K562 (cell line): Measurements from ENCODE around the gene ZNF362. TPM values are rescaled to one million over a fixed set of nuclear protein-coding genes. Genes with fewer than 3 reads are reported as not detected.
A peak's percentile ranks its signal among the peaks of the same experiment; 100 is the strongest.

Experiments used
- CHD1 ChIP-seq: fragments of 200-600 bp; sonication (generic); IDR thresholded peaks from one replicate; pipeline ENCODE4 v1.6.1; 2012; ENCODE audit warnings: mild to moderate bottlenecking, moderate library complexity, low read length, inconsistent platforms
- KLF13 ChIP-seq: fragments of 450-650 bp; IDR thresholded peaks from 2 replicates; pipeline ENCODE4 v1.6.1; 2016; ENCODE audit warnings: missing genetic modification characterization, low read depth, mild to moderate bottlenecking, missing compliant biosample characterization, moderate library complexity, borderline replicate concordance
- MBD1 ChIP-seq: fragments of 250-450 bp; sonication (Bioruptor Pico); IDR thresholded peaks from 2 replicates; pipeline ENCODE4 v1.8.0; 2022; ENCODE audit warnings: inconsistent platforms
- MXI1 ChIP-seq: IDR thresholded peaks from 2 replicates; pipeline ENCODE4 v1.6.1; 2011; ENCODE audit warnings: low read depth, mild to moderate bottlenecking, improper control_type of control experiment, low read length
- MYBL2 ChIP-seq, 2 experiments: fragments of 450-650 bp in 1 of 2; sonication (generic) in 1 of 2; formaldehyde crosslinking in 1 of 2; IDR thresholded peaks; 2 replicates each; pipeline versions ENCODE4 v1.6.1 to v1.8.1; 2017 to 2022; ENCODE audit warnings: borderline replicate concordance in 1 of 2, inconsistent platforms in 1 of 2, low read depth in 1 of 2, mild to moderate bottlenecking in 1 of 2, missing genetic modification reagents in 1 of 2, moderate library complexity in 1 of 2
- PCBP1 ChIP-seq: fragments of 200-400 bp; formaldehyde crosslinking; IDR thresholded peaks from 2 replicates; pipeline ENCODE4 v1.6.1; 2018; ENCODE audit warnings: mild to moderate bottlenecking, low read depth, low read length; ENCODE audit not compliant: poor library complexity, severe bottlenecking
- PML ChIP-seq: IDR thresholded peaks from 2 replicates; pipeline ENCODE4 v1.6.1; 2012; ENCODE audit warnings: low read length, inconsistent platforms
- POLR2H ChIP-seq: IDR thresholded peaks from 2 replicates; pipeline ENCODE4 v1.6.1; 2016; ENCODE audit warnings: missing genetic modification characterization, low read depth, mild to moderate bottlenecking, control low read depth, missing compliant biosample characterization, moderate library complexity
- POLR3G ChIP-seq: IDR thresholded peaks from 2 replicates; pipeline ENCODE4 v1.6.1; 2011; ENCODE audit not compliant: insufficient read length, insufficient replicate concordance; ENCODE audit errors: extremely low read depth
- RAD51 ChIP-seq: fragments of 450-650 bp; IDR thresholded peaks from 2 replicates; pipeline ENCODE4 v1.7.1; 2016; ENCODE audit warnings: low read depth, mild to moderate bottlenecking, borderline replicate concordance
- SMARCB1 ChIP-seq: IDR thresholded peaks from 2 replicates; pipeline ENCODE4 v1.6.1; 2011; ENCODE audit warnings: improper control_type of control experiment, low read depth; ENCODE audit not compliant: insufficient read length
- TFAP4 ChIP-seq: sonication (generic); formaldehyde crosslinking; IDR thresholded peaks from 2 replicates; pipeline ENCODE4 v1.8.0; 2022; ENCODE audit warnings: missing genetic modification reagents, mild to moderate bottlenecking, moderate library complexity, borderline replicate concordance
- TRIM24 ChIP-seq, 2 experiments: fragments of 450-650 bp; IDR thresholded peaks; 2 replicates each; pipeline ENCODE4 v1.6.1; 2016
- ZNF124 ChIP-seq: sonication (generic); formaldehyde crosslinking; IDR thresholded peaks from 2 replicates; pipeline ENCODE4 v1.8.1; 2022; ENCODE audit warnings: missing genetic modification reagents
- ZNF274 ChIP-seq: IDR thresholded peaks from 2 replicates; pipeline ENCODE4 v1.6.1; 2011; ENCODE audit warnings: low read depth, mild to moderate bottlenecking, low read length, moderate library complexity, borderline replicate concordance
- ZNF41 ChIP-seq: fragments of 250-450 bp; sonication (Bioruptor Pico); conservative IDR thresholded peaks from 2 replicates; pipeline ENCODE4 v1.4.0; 2020; ENCODE audit warnings: mild to moderate bottlenecking
- polyA plus RNA-seq, 8 experiments: library from polyadenylated mRNA; depleted of rRNA in 4 of 8; stranded (reverse) in 5 of 8; unstranded in 3 of 8; fragments of >200 nt; fragmentation: Nextera tagmentation in 2 of 8; fragmentation: Illumina TruSeq in 1 of 8; extraction: Ambion mirVana in 2 of 8; extraction: Trizol in 1 of 8; gene quantifications; 2 replicates each; pipeline versions ENCODE4 v1.2.1 to v1.2.3, GENCODE V29; 2011 to 2014; ENCODE audit warnings: inconsistent platforms in 1 of 8, missing spikeins in 1 of 8
- total RNA-seq, 7 experiments: library from RNA; depleted of rRNA in 6 of 7; stranded (reverse); fragments of >200 nt in 6 of 7; fragmentation: Illumina TruSeq in 2 of 7; extraction: Trizol in 2 of 7; gene quantifications; 2 replicates each; pipeline versions ENCODE4 v1.2.1 to v1.2.3, GENCODE V29; 2011 to 2021; ENCODE audit warnings: low replicate concordance in 1 of 7
- TF ChIP-seq, protein P1 (sequence below): fragments of 450-650 bp; IDR thresholded peaks from 2 replicates; pipeline ENCODE4 v1.6.1; 2017; ENCODE audit warnings: mild to moderate bottlenecking, moderate library complexity
- TF ChIP-seq, protein P2 (sequence below): fragments of 450-650 bp; formaldehyde crosslinking; IDR thresholded peaks from 2 replicates; pipeline ENCODE4 v1.4.0; 2020; ENCODE audit warnings: mild to moderate bottlenecking, moderate library complexity
- TF ChIP-seq, protein P3 (sequence below): fragments of 450-650 bp; conservative IDR thresholded peaks from 2 replicates; pipeline ENCODE4 v1.6.1; 2016; ENCODE audit warnings: missing genetic modification characterization, low read depth, mild to moderate bottlenecking, control low read depth, missing compliant biosample characterization

The ZNF362 gene
- total and polyA plus RNA-seq, 9 of the 15 experiments (the other 6 are each of a cell fraction or from before 2014, with no cell fraction given) = 0.01 to 1.1 (median 0.35) TPM; not detected in 1

- no peak for TF ChIP-seq ZNF124 (CRISPR knock-in tag)
- TF ChIP-seq, protein P1, sequence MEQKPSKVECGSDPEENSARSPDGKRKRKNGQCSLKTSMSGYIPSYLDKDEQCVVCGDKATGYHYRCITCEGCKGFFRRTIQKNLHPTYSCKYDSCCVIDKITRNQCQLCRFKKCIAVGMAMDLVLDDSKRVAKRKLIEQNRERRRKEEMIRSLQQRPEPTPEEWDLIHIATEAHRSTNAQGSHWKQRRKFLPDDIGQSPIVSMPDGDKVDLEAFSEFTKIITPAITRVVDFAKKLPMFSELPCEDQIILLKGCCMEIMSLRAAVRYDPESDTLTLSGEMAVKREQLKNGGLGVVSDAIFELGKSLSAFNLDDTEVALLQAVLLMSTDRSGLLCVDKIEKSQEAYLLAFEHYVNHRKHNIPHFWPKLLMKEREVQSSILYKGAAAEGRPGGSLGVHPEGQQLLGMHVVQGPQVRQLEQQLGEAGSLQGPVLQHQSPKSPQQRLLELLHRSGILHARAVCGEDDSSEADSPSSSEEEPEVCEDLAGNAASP = no peak
- TF ChIP-seq POLR2H (tag) = peak; percentile 88
- TF ChIP-seq, protein P2, sequence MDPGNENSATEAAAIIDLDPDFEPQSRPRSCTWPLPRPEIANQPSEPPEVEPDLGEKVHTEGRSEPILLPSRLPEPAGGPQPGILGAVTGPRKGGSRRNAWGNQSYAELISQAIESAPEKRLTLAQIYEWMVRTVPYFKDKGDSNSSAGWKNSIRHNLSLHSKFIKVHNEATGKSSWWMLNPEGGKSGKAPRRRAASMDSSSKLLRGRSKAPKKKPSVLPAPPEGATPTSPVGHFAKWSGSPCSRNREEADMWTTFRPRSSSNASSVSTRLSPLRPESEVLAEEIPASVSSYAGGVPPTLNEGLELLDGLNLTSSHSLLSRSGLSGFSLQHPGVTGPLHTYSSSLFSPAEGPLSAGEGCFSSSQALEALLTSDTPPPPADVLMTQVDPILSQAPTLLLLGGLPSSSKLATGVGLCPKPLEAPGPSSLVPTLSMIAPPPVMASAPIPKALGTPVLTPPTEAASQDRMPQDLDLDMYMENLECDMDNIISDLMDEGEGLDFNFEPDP (CRISPR knock-in tag) = no peak
- no peak for TF ChIP-seq MYBL2 (IDR thresholded peaks at IDR 0.05; ENCODE audit: low read depth)
- TF ChIP-seq MYBL2 (CRISPR knock-in tag; IDR thresholded peaks at IDR 0.05; ENCODE audit: borderline replicate concordance) = no peak
- no peak for TF ChIP-seq ZNF41
- TF ChIP-seq TRIM24 (IDR thresholded peaks at IDR 0.05) = no peak
- no peak for TF ChIP-seq POLR3G
- TF ChIP-seq MBD1 (CRISPR knock-in tag) = no peak
- no peak for TF ChIP-seq SMARCB1
- TF ChIP-seq ZNF274 = no peak
- peak; percentile 83 for TF ChIP-seq CHD1
- TF ChIP-seq, protein P3, sequence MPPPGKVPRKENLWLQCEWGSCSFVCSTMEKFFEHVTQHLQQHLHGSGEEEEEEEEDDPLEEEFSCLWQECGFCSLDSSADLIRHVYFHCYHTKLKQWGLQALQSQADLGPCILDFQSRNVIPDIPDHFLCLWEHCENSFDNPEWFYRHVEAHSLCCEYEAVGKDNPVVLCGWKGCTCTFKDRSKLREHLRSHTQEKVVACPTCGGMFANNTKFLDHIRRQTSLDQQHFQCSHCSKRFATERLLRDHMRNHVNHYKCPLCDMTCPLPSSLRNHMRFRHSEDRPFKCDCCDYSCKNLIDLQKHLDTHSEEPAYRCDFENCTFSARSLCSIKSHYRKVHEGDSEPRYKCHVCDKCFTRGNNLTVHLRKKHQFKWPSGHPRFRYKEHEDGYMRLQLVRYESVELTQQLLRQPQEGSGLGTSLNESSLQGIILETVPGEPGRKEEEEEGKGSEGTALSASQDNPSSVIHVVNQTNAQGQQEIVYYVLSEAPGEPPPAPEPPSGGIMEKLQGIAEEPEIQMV (tag) = no peak
- no peak for TF ChIP-seq PCBP1
- TF ChIP-seq MXI1 = 0 out of 2 replicates have a peak, but pooled peaks have one; percentile 20
- peak; percentile 68; the same call in 1 of the 2 replicates for TF ChIP-seq PML
- TF ChIP-seq KLF13 (tag) = no peak
- TF ChIP-seq TFAP4 = peak; percentile 62; the same call in 1 of the 2 replicates
- TF ChIP-seq RAD51 = no peak
Observed at GRCh38 chr1:33349778-33350610, 93.7 kb downstream of the ZNF362 start (continued).
